ENCODE measurements around the gene UBA3.

UBA3 gene

GRCh38 chr3:69005791-69006482, 74.2 kb downstream of the UBA3 start:
- Histone ChIP-seq H4K20me1 (no peaks in the 10 kb centered on the region), H3K27ac (no peak overlapping the region), H3K9ac (no peak overlapping the region), H3K4me1 (no peaks in the 10 kb centered on the region), H3K4me2 (no peak overlapping the region), H3K9me3 (replicated peaks in 1 of 11) (no peaks in the 10 kb centered on the region), H3K4me3 (no peak overlapping the region), H3K36me3 (peaks cover 78 to 100% (median 88%) of the 10 kb centered on the region in 11 experiments), H3K27me3 (no peaks in the 10 kb centered on the region)
- no peak for TF ChIP-seq Cebpa-rat (IDR thresholded peaks at IDR 0.05)

- Histone ChIP-seq H3K27ac (no peak overlapping the region), H4K20me1 (no peaks in the 10 kb centered on the region), H3K4me1 (no peaks in the 10 kb centered on the region), H3K27me3 (no peaks in the 10 kb centered on the region), H3K9ac (no peak overlapping the region), H3K4me3 (no peak overlapping the region), H3K9me3 (replicated peaks in 1 of 11) (no peaks in the 10 kb centered on the region), H3K4me2 (no peak overlapping the region), H3K36me3 (peaks cover 78 to 100% (median 85%) of the 10 kb centered on the region in 11 experiments)
- no peak for TF ChIP-seq Cebpa-rat (IDR thresholded peaks at IDR 0.05)
Observed at GRCh38 chr3:69005071-69005790, 74.9 kb downstream of the UBA3 start.
